SK-N-SH treated with all-trans-retinoic acid at 6 μM for 48 hours (cell line): ENCODE data around the gene LYVE1.
A peak's percentile ranks its signal among the peaks of the same experiment; 100 is the strongest.
"Not testable (repeated sequence)": the region's sequence is repeated elsewhere in the genome, so short reads cannot be mapped to it uniquely, and the experiment has no call there.

ENCODE experiments used
- ATAC-seq: fragments of 200-7000 bp; cut with Tn5 transposase; 3 replicates; pipeline ENCODE4 v1.9.1; 2020; ENCODE audit warnings: mild to moderate bottlenecking, moderate library complexity
- ARNTL ChIP-seq: fragments of 450-650 bp; formaldehyde crosslinking; IDR thresholded peaks from 2 replicates; pipeline ENCODE4 v1.5.0; 2020; ENCODE audit warnings: low read depth, mild to moderate bottlenecking, moderate library complexity, borderline replicate concordance
- BACH2 ChIP-seq: fragments of 250-450 bp; sonication (Bioruptor Pico); IDR thresholded peaks from 2 replicates; pipeline ENCODE4 v1.9.0; 2021; ENCODE audit warnings: mild to moderate bottlenecking, borderline replicate concordance
- CREB5 ChIP-seq: fragments of 250-450 bp; sonication (Bioruptor Pico); IDR thresholded peaks from 2 replicates; pipeline ENCODE4 v1.5.1; 2020; ENCODE audit warnings: low read depth, mild to moderate bottlenecking, moderate library complexity
- CSDC2 ChIP-seq: fragments of 250-450 bp; sonication (Bioruptor Pico); IDR thresholded peaks from 2 replicates; pipeline ENCODE4 v1.5.0; 2020; ENCODE audit warnings: mild to moderate bottlenecking, moderate library complexity
- ESRRG ChIP-seq: fragments of 250-450 bp; sonication (Bioruptor Pico); IDR thresholded peaks from 2 replicates; pipeline ENCODE4 v1.6.1; 2021; ENCODE audit warnings: mild to moderate bottlenecking
- GLIS3 ChIP-seq: fragments of 250-450 bp; sonication (Bioruptor Pico); IDR thresholded peaks from 2 replicates; pipeline ENCODE4 v1.5.0; 2020; ENCODE audit warnings: mild to moderate bottlenecking, moderate library complexity
- ISL1 ChIP-seq: fragments of 250-450 bp; sonication (Bioruptor Pico); IDR thresholded peaks from 2 replicates; pipeline ENCODE4 v2.1.2; 2022; ENCODE audit warnings: mild to moderate bottlenecking, moderate library complexity
- OSR1 ChIP-seq: fragments of 250-450 bp; sonication (Bioruptor Pico); IDR thresholded peaks from 2 replicates; pipeline ENCODE4 v1.8.0; 2022; ENCODE audit warnings: moderate library complexity, mild to moderate bottlenecking, inconsistent platforms
- RARB ChIP-seq: fragments of 250-450 bp; sonication (Bioruptor Pico); IDR thresholded peaks from 2 replicates; pipeline ENCODE4 v1.8.0; 2021; ENCODE audit warnings: mild to moderate bottlenecking, moderate library complexity
- SNAI2 ChIP-seq: fragments of 250-450 bp; sonication (Bioruptor Pico); IDR thresholded peaks from 2 replicates; pipeline ENCODE4 v1.5.0; 2020; ENCODE audit warnings: mild to moderate bottlenecking, moderate library complexity
- TCF4 ChIP-seq: fragments of 250-450 bp; sonication (Bioruptor Pico); IDR thresholded peaks from 2 replicates; pipeline ENCODE4 v1.8.0; 2021; ENCODE audit warnings: mild to moderate bottlenecking, moderate library complexity, borderline replicate concordance
- TOX ChIP-seq: fragments of 250-450 bp; sonication (Bioruptor Pico); IDR thresholded peaks from 2 replicates; pipeline ENCODE4 v1.8.0; 2021; ENCODE audit warnings: mild to moderate bottlenecking, moderate library complexity, borderline replicate concordance
- ZC3H10 ChIP-seq: fragments of 250-450 bp; sonication (Bioruptor Pico); IDR thresholded peaks from 2 replicates; pipeline ENCODE4 v1.5.1; 2021; ENCODE audit warnings: mild to moderate bottlenecking, moderate library complexity
- ZFP3 ChIP-seq: fragments of 250-450 bp; sonication (Bioruptor Pico); IDR thresholded peaks from 2 replicates; pipeline ENCODE4 v1.5.0; 2020; ENCODE audit warnings: mild to moderate bottlenecking, moderate library complexity
- ZFP30 ChIP-seq: fragments of 450-650 bp; formaldehyde crosslinking; IDR thresholded peaks from 2 replicates; pipeline ENCODE4 v1.5.0; 2022; ENCODE audit warnings: mild to moderate bottlenecking, moderate library complexity
- ZNF565 ChIP-seq: fragments of 450-650 bp; formaldehyde crosslinking; conservative IDR thresholded peaks from 2 replicates; pipeline ENCODE4 v1.5.0; 2020; ENCODE audit warnings: low read depth, mild to moderate bottlenecking, moderate library complexity
- ZNF8 ChIP-seq: fragments of 450-650 bp; formaldehyde crosslinking; IDR thresholded peaks from 2 replicates; pipeline ENCODE4 v1.5.0; 2020; ENCODE audit warnings: mild to moderate bottlenecking, moderate library complexity
- TF ChIP-seq, protein P1 (sequence below): fragments of 250-450 bp; sonication (Bioruptor Pico); IDR thresholded peaks from 2 replicates; pipeline ENCODE4 v1.5.1; 2021; ENCODE audit warnings: mild to moderate bottlenecking, moderate library complexity
- TF ChIP-seq, protein P2 (sequence below): fragments of 250-450 bp; sonication (Bioruptor Pico); IDR thresholded peaks from 2 replicates; pipeline ENCODE4 v1.5.0; 2020; ENCODE audit warnings: mild to moderate bottlenecking, moderate library complexity
- TF ChIP-seq, protein P3 (sequence below): fragments of 250-450 bp; sonication (Bioruptor Pico); IDR thresholded peaks from 2 replicates; pipeline ENCODE4 v1.8.0; 2020; ENCODE audit warnings: mild to moderate bottlenecking, moderate library complexity, borderline replicate concordance
- TF ChIP-seq, protein P4 (sequence below): fragments of 250-450 bp; sonication (Bioruptor Pico); IDR thresholded peaks from 2 replicates; pipeline ENCODE4 v1.8.0; 2021; ENCODE audit warnings: low read depth, mild to moderate bottlenecking, moderate library complexity, borderline replicate concordance

The LYVE1 gene

DNA sequence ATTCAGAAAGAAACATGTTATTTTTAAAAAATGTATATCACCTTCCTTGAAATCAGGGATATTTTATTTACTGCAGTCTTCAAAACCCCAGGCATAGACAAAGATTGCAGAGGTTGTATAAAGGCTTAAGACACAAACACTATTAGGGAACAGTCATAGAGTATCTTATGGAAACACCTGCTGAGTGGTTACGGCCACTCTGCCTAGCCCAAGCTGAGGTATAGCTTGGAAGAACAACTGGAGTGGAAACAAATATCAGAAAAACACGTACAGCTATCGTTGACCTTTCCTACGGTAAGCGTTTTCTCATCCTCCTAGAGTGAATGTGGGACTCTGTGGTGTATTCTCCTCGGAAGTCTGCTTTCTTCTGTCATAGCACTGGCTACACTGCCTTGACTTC, 30.4 kb upstream of the LYVE1 start (continued):
- no peak for TF ChIP-seq ARNTL
- TF ChIP-seq, protein P1, sequence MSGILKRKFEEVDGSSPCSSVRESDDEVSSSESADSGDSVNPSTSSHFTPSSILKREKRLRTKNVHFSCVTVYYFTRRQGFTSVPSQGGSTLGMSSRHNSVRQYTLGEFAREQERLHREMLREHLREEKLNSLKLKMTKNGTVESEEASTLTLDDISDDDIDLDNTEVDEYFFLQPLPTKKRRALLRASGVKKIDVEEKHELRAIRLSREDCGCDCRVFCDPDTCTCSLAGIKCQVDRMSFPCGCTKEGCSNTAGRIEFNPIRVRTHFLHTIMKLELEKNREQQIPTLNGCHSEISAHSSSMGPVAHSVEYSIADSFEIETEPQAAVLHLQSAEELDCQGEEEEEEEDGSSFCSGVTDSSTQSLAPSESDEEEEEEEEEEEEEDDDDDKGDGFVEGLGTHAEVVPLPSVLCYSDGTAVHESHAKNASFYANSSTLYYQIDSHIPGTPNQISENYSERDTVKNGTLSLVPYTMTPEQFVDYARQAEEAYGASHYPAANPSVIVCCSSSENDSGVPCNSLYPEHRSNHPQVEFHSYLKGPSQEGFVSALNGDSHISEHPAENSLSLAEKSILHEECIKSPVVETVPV (CRISPR knock-in tag): no peak

DNA sequence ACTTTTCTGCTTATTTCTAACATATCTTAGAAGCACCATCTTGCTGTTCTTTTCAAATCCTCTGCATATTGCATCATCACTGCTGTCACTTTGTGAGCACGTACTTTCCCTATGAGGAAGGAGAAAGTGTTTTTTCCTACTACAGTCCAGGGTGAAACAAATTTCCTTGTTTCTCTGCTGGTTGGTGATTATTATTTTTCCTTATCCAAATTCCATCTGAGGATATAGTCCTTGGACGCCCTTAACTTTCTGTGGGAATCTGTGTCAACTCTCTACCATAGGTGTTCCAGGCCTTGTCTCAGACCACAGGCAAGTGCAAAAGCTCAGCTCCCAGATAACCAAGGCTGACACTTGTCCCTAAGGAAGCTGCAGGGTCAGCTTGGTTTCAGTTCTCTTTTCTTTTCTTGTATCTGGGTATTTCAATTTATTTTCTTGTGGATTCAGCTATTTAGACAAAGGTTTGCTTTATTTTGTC, 29.4 kb upstream of the LYVE1 start:
- TF ChIP-seq, protein P2, sequence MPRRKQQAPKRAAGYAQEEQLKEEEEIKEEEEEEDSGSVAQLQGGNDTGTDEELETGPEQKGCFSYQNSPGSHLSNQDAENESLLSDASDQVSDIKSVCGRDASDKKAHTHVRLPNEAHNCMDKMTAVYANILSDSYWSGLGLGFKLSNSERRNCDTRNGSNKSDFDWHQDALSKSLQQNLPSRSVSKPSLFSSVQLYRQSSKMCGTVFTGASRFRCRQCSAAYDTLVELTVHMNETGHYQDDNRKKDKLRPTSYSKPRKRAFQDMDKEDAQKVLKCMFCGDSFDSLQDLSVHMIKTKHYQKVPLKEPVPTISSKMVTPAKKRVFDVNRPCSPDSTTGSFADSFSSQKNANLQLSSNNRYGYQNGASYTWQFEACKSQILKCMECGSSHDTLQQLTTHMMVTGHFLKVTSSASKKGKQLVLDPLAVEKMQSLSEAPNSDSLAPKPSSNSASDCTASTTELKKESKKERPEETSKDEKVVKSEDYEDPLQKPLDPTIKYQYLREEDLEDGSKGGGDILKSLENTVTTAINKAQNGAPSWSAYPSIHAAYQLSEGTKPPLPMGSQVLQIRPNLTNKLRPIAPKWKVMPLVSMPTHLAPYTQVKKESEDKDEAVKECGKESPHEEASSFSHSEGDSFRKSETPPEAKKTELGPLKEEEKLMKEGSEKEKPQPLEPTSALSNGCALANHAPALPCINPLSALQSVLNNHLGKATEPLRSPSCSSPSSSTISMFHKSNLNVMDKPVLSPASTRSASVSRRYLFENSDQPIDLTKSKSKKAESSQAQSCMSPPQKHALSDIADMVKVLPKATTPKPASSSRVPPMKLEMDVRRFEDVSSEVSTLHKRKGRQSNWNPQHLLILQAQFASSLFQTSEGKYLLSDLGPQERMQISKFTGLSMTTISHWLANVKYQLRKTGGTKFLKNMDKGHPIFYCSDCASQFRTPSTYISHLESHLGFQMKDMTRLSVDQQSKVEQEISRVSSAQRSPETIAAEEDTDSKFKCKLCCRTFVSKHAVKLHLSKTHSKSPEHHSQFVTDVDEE: no peak
- TF ChIP-seq, protein P3, sequence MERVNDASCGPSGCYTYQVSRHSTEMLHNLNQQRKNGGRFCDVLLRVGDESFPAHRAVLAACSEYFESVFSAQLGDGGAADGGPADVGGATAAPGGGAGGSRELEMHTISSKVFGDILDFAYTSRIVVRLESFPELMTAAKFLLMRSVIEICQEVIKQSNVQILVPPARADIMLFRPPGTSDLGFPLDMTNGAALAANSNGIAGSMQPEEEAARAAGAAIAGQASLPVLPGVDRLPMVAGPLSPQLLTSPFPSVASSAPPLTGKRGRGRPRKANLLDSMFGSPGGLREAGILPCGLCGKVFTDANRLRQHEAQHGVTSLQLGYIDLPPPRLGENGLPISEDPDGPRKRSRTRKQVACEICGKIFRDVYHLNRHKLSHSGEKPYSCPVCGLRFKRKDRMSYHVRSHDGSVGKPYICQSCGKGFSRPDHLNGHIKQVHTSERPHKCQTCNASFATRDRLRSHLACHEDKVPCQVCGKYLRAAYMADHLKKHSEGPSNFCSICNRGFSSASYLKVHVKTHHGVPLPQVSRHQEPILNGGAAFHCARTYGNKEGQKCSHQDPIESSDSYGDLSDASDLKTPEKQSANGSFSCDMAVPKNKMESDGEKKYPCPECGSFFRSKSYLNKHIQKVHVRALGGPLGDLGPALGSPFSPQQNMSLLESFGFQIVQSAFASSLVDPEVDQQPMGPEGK (CRISPR knock-in tag): no peak
- TF ChIP-seq RARB: no peak
- no peak for TF ChIP-seq BACH2
- TF ChIP-seq GLIS3: no peak
- TF ChIP-seq TCF4 (CRISPR knock-in tag): no peak
- no peak for TF ChIP-seq SNAI2 (CRISPR knock-in tag)
- no peak for TF ChIP-seq TOX
- no peak for TF ChIP-seq ESRRG (CRISPR knock-in tag)
- TF ChIP-seq CREB5 (CRISPR knock-in tag): no peak
- TF ChIP-seq, protein P1 (CRISPR knock-in tag): no peak
- TF ChIP-seq, protein P4, sequence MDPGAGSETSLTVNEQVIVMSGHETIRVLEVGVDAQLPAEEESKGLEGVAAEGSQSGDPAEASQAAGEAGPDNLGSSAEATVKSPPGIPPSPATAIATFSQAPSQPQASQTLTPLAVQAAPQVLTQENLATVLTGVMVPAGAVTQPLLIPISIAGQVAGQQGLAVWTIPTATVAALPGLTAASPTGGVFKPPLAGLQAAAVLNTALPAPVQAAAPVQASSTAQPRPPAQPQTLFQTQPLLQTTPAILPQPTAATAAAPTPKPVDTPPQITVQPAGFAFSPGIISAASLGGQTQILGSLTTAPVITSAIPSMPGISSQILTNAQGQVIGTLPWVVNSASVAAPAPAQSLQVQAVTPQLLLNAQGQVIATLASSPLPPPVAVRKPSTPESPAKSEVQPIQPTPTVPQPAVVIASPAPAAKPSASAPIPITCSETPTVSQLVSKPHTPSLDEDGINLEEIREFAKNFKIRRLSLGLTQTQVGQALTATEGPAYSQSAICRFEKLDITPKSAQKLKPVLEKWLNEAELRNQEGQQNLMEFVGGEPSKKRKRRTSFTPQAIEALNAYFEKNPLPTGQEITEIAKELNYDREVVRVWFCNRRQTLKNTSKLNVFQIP (CRISPR knock-in tag): no peak
- TF ChIP-seq ZC3H10: no peak
- TF ChIP-seq CSDC2 (CRISPR knock-in tag): no peak
- TF ChIP-seq ZNF8: no peak
- no peak for TF ChIP-seq ISL1
- TF ChIP-seq ZNF565 (CRISPR knock-in tag): no peak
- TF ChIP-seq ZFP3 (CRISPR knock-in tag): no peak
- TF ChIP-seq ZFP30: no peak
- no peak for ATAC-seq

DNA sequence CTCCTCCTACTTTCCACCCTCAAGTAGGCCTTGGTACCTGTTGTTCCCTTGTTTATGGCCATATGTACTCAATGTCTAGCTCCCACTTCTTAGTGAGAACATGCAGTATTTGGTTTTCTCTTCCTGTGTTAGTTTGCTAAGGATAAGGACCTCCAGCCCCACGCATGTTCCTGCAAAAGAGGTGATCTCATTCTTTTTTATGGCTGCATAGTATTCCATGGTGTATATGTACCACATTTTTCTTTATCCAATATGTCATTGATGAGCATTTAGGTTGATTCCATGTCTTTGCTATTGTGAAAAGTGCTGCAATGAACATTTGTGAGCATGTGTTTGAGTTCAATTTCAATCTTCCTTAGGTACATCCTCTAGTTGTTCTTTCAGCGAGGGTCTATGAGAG, 27.4 kb upstream of the LYVE1 start:
- TF ChIP-seq ZNF8: peak; percentile 70
- not testable (repeated sequence) for ATAC-seq

- no peak for ATAC-seq
- TF ChIP-seq, protein P3 (CRISPR knock-in tag): no peak
- TF ChIP-seq ZFP3 (CRISPR knock-in tag) (no peak), CSDC2 (CRISPR knock-in tag) (no peak), BACH2 (no peak), OSR1 (CRISPR knock-in tag) (no peak)
- TF ChIP-seq, protein P1 (CRISPR knock-in tag): no peak
Observed at GRCh38 chr11:10594407-10594806, 25.9 kb upstream of the LYVE1 start.
